Keratinocyte (primary cell): ENCODE measurements around the gene ETV1. TPM values are rescaled to one million over a fixed set of nuclear protein-coding genes. Genes with fewer than 3 reads are reported as not detected.

Source experiments
- DNase-seq: peaks from one replicate; pipeline ENCODE4 v3.0.0-alpha.2; 2011; ENCODE audit warnings: low read depth, missing footprints, low spot score
- FAIRE-seq: peaks from 2 replicates; lab custom pipeline; 2011; peaks lifted over from hg19 to GRCh38; lab: Jason Lieb, UNC
- H2AFZ ChIP-seq: 2 replicates; pipeline ENCODE4 v1.6.0; 2012; ENCODE audit warnings: low read length, control low read depth, inconsistent platforms; ENCODE audit not compliant: control insufficient read depth
- H3K27ac ChIP-seq: 2 replicates; pipeline ENCODE4 v1.5.1; 2011; ENCODE audit warnings: low read length; ENCODE audit not compliant: control insufficient read depth, insufficient read depth
- H3K27me3 ChIP-seq: 3 replicates; pipeline ENCODE4 v1.6.0; 2011; ENCODE audit warnings: low read length; ENCODE audit not compliant: control insufficient read depth, insufficient read depth; ENCODE audit errors: extremely low read depth
- H3K36me3 ChIP-seq, 2 experiments: 2 replicates in 1 of 2; 3 replicates in 1 of 2; pipeline ENCODE4 v1.5.1; 2011; ENCODE audit warnings: low read length in 2 of 2, mild to moderate bottlenecking in 1 of 2; ENCODE audit not compliant: control insufficient read depth in 2 of 2, insufficient read depth in 2 of 2; ENCODE audit errors: extremely low read depth in 1 of 2
- H3K4me1 ChIP-seq: 3 replicates; pipeline ENCODE4 v1.5.1; 2011; ENCODE audit warnings: low read length; ENCODE audit not compliant: control insufficient read depth, insufficient read depth; ENCODE audit errors: extremely low read depth
- H3K4me2 ChIP-seq: 3 replicates; pipeline ENCODE4 v1.6.0; 2011; ENCODE audit warnings: low read depth, low read length; ENCODE audit not compliant: control insufficient read depth, insufficient read depth; ENCODE audit errors: extremely low read depth
- H3K4me3 ChIP-seq, 3 experiments: fragments of 200-600 bp in 1 of 3; sonication (generic) in 1 of 3; 2 replicates in 2 of 3; 3 replicates in 1 of 3; pipeline ENCODE4 v1.5.1; 2011 to 2016; ENCODE audit warnings: low read length in 3 of 3, mild to moderate bottlenecking in 3 of 3, control low read depth in 2 of 3, inconsistent platforms in 1 of 3, low read depth in 1 of 3, mixed read lengths in 1 of 3, mixed run types in 1 of 3, moderate library complexity in 1 of 3; ENCODE audit not compliant: control insufficient read depth in 2 of 3, insufficient read depth in 2 of 3; ENCODE audit errors: extremely low read depth in 1 of 3
- H3K79me2 ChIP-seq: 2 replicates; pipeline ENCODE4 v1.6.0; 2012; ENCODE audit warnings: low read length; ENCODE audit not compliant: control insufficient read depth, insufficient read depth
- H3K9ac ChIP-seq: 3 replicates; pipeline ENCODE4 v1.6.0; 2011; ENCODE audit warnings: low read length; ENCODE audit not compliant: control insufficient read depth, insufficient read depth; ENCODE audit errors: extremely low read depth
- H3K9me1 ChIP-seq: 3 replicates; pipeline ENCODE4 v1.6.0; 2011; ENCODE audit warnings: low read length; ENCODE audit not compliant: control insufficient read depth, insufficient read depth; ENCODE audit errors: extremely low read depth
- H3K9me3 ChIP-seq: 2 replicates; pipeline ENCODE4 v1.5.1; 2012; ENCODE audit warnings: low read depth, low read length; ENCODE audit not compliant: control insufficient read depth
- H4K20me1 ChIP-seq: 3 replicates; pipeline ENCODE4 v1.6.0; 2011; ENCODE audit warnings: low read length; ENCODE audit not compliant: control insufficient read depth, insufficient read depth; ENCODE audit errors: extremely low read depth
- EZH2 ChIP-seq: IDR thresholded peaks from one replicate; pipeline ENCODE4 v1.6.1; 2012; ENCODE audit warnings: inconsistent platforms, mild to moderate bottlenecking, low read length, moderate library complexity
- dilution Hi-C: fragments of 300-500 bp; cut with MboI; formaldehyde crosslinking; loops from one replicate; pipeline ENCODE4 v1.7.0; 2020; ENCODE audit warnings: low sequenced_read_pairs; ENCODE audit not compliant: extremely low pct_ligation_motif_present
- polyA plus RNA-seq, 5 experiments: library from polyadenylated mRNA; depleted of rRNA in 3 of 5; stranded (reverse) in 3 of 5; stranded (forward) in 1 of 5; unstranded in 1 of 5; fragments of >200 nt; gene quantifications; 1 replicate in 1 of 5; 2 replicates in 3 of 5; 3 replicates in 1 of 5; pipeline versions ENCODE4 v1.2.1 to v1.2.3, GENCODE V29; 2011 to 2012; ENCODE audit warnings: missing spikeins in 2 of 5, low read depth in 1 of 5, low replicate concordance in 1 of 5
- TF ChIP-seq, protein P1 (sequence below), 3 experiments: IDR thresholded peaks in 1 of 3; conservative IDR thresholded peaks in 1 of 3; optimal IDR thresholded peaks in 1 of 3; 2 replicates in 2 of 3; 3 replicates in 1 of 3; pipeline versions ENCODE3 to v1.5.1; 2011; ENCODE audit warnings: low read length in 3 of 3, mild to moderate bottlenecking in 3 of 3, moderate library complexity in 2 of 3, control low read depth in 1 of 3, inconsistent platforms in 1 of 3; ENCODE audit not compliant: insufficient read depth in 2 of 3; ENCODE audit errors: extremely low read depth in 1 of 3

The ETV1 gene
- polyA plus RNA-seq, 1 donor (not counting 4 experiments of a cell fraction or from before 2014, with no cell fraction given), result 5.0 TPM

DNA sequence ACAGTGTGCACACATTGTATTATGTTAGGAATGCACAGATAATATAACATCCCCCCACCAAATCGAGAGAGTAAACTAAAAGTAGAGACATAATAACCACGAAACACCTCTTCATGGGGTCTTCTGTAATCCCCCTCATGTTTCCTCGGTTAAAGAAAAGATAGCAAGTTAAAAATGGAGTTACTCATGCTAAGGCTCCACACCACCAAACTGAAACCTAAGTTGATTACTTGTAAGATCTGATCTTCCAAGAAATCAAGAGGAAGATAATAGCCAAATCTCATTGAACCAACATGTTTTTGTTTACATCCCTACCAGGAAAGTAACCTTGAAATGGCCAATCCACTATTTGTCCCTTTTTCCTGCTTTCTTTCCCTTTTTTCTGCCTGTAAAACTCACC is 11.7 kb upstream of the ETV1 start:
- Histone ChIP-seq H3K27me3 (no peaks in the 10 kb centered on the region), H3K9ac (no peak overlapping the region), H4K20me1 (no peaks in the 10 kb centered on the region), H3K9me1 (no peaks in the 10 kb centered on the region), H3K9me3 (no peaks in the 10 kb centered on the region), H3K4me3 (no peak overlapping the region), H2AFZ (no peak overlapping the region), H3K79me2 (no peaks in the 10 kb centered on the region), H3K4me2 (no peak overlapping the region), H3K36me3 (no peaks in the 10 kb centered on the region), H3K4me1 (no peaks in the 10 kb centered on the region), H3K27ac (no peak overlapping the region)
- dilution Hi-C loops, result no loop called here
- DNase-seq, result no peak
- FAIRE-seq, result no peak
- no peak for TF ChIP-seq EZH2
- TF ChIP-seq, protein P1, sequence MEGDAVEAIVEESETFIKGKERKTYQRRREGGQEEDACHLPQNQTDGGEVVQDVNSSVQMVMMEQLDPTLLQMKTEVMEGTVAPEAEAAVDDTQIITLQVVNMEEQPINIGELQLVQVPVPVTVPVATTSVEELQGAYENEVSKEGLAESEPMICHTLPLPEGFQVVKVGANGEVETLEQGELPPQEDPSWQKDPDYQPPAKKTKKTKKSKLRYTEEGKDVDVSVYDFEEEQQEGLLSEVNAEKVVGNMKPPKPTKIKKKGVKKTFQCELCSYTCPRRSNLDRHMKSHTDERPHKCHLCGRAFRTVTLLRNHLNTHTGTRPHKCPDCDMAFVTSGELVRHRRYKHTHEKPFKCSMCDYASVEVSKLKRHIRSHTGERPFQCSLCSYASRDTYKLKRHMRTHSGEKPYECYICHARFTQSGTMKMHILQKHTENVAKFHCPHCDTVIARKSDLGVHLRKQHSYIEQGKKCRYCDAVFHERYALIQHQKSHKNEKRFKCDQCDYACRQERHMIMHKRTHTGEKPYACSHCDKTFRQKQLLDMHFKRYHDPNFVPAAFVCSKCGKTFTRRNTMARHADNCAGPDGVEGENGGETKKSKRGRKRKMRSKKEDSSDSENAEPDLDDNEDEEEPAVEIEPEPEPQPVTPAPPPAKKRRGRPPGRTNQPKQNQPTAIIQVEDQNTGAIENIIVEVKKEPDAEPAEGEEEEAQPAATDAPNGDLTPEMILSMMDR (optimal IDR thresholded peaks at IDR 0.05 in 1 of 3, IDR thresholded peaks at IDR 0.05 in 1 of 3, conservative IDR thresholded peaks at IDR 0.05 in 1 of 3; ENCODE audit: extremely low read depth in 1 of 3, insufficient read depth in 2 of 3, low read length in 3 of 3), result no peak

DNA sequence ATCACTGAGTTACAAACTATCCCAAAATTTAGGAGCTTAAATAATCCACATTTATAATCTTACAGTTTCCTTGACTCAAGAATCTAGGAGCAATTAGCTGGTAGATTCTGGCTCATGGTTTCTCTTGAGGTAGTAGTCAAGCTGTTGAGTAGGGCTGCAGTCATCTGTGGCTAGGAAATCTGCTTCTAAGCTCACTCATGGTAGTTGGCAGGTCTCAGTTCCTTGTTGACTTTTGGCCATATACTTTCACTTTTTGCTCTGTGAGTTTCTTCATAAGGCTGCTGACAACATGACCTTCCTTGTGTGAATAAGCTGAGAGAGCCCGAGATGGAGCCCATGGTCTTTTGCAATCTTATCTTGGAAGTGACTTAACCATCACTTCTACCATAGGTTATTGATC is 10.8 kb upstream of the ETV1 start:
- Histone ChIP-seq H3K4me2 (no peak overlapping the region), H3K9ac (no peak overlapping the region), H3K4me1 (no peaks in the 10 kb centered on the region), H3K36me3 (no peaks in the 10 kb centered on the region), H4K20me1 (no peaks in the 10 kb centered on the region), H3K9me3 (no peaks in the 10 kb centered on the region), H3K9me1 (no peaks in the 10 kb centered on the region), H3K27ac (no peak overlapping the region), H3K4me3 (no peak overlapping the region), H2AFZ (no peak overlapping the region), H3K27me3 (no peaks in the 10 kb centered on the region), H3K79me2 (no peaks in the 10 kb centered on the region)
- FAIRE-seq (no peak), DNase-seq (no peak)
- dilution Hi-C loops, result no loop called here
- TF ChIP-seq, protein P1 (optimal IDR thresholded peaks at IDR 0.05 in 1 of 3, IDR thresholded peaks at IDR 0.05 in 1 of 3, conservative IDR thresholded peaks at IDR 0.05 in 1 of 3; ENCODE audit: extremely low read depth in 1 of 3, insufficient read depth in 2 of 3, low read length in 3 of 3), result no peak
- TF ChIP-seq EZH2, result no peak
